ENCODE results near the gene GNG14. TPM values are rescaled to one million over a fixed set of nuclear protein-coding genes. Genes with fewer than 3 reads are reported as not detected.

GNG14 gene
- total and polyA plus RNA-seq, 2 of the 4 experiments (the other 2 are of a cell fraction): not detected

- Histone ChIP-seq H3K27ac (ENCODE audit: insufficient read depth, low read length) (no peak overlapping the region), H3K18ac (ENCODE audit: low read depth, low read length) (no peak overlapping the region), H3K9me1 (ENCODE audit: insufficient read depth, low read length) (0 out of 2 replicates have a peak, but pooled peaks cover 3% of the 10 kb centered on the region), H3K4me3 (ENCODE audit: insufficient read depth, low read depth, low read length) (no peak overlapping the region), H3K4ac (ENCODE audit: low read depth, low read length) (no peak overlapping the region), H3K36me3 (ENCODE audit: control insufficient read depth, insufficient read depth, low read length) (peaks cover 9% of the 10 kb centered on the region), H3K56ac (ENCODE audit: extremely low read depth, insufficient read depth, low read length) (no peak overlapping the region), H2BK20ac (ENCODE audit: low read depth, low read length) (no peak overlapping the region), H3K27me3 (ENCODE audit: control insufficient read depth, insufficient read depth, low read length) (no peaks in the 10 kb centered on the region), H3K79me1 (ENCODE audit: low read depth in 1 of 2, low read length in 2 of 2) (no peaks in the 10 kb centered on the region), H2BK120ac (ENCODE audit: low read depth, low read length) (no peak overlapping the region), H2BK15ac (ENCODE audit: low read depth, low read length) (no peak overlapping the region), H3K23ac (ENCODE audit: low read depth, low read length) (no peak overlapping the region), H2BK5ac (ENCODE audit: low read depth, low read length, poor library complexity, severe bottlenecking) (no peak overlapping the region), H3K4me1 (ENCODE audit: control insufficient read depth, insufficient read depth, low read length) (0 out of 2 replicates have a peak, but pooled peaks cover 2% of the 10 kb centered on the region), H2AK5ac (ENCODE audit: low read depth, low read length) (no peak overlapping the region), H4K20me1 (ENCODE audit: insufficient read depth, low read length) (no peaks in the 10 kb centered on the region), H2AFZ (replicated peaks; ENCODE audit: low read length, poor library complexity) (no peak overlapping the region), H4K91ac (ENCODE audit: insufficient read depth, low read depth, low read length) (no peak overlapping the region), H3K14ac (replicated peaks; ENCODE audit: low read depth, low read length) (no peak overlapping the region), H4K5ac (ENCODE audit: low read depth, low read length) (no peak overlapping the region), H4K8ac (ENCODE audit: low read depth in 2 of 2, low read length in 2 of 2) (no peak overlapping the region), H2AK9ac (replicated peaks; ENCODE audit: low read depth, low read length, poor library complexity) (no peak overlapping the region), H3K9me3 (ENCODE audit: control insufficient read depth, insufficient read depth, low read length) (no peaks in the 10 kb centered on the region), H3K4me2 (ENCODE audit: low read depth, low read length) (no peak overlapping the region), H3K9ac (ENCODE audit: low read depth, low read length) (no peak overlapping the region)
- no peak for TF ChIP-seq RCOR1 (IDR thresholded peaks at IDR 0.05; ENCODE audit: insufficient replicate concordance, low read length)
- no peak for TF ChIP-seq USF2 (IDR thresholded peaks at IDR 0.05; ENCODE audit: low read depth, low read length)
- TF ChIP-seq FOS (IDR thresholded peaks at IDR 0.05; ENCODE audit: low read depth, low read length): no peak
- no peak for TF ChIP-seq CEBPB (IDR thresholded peaks at IDR 0.05; ENCODE audit: low read depth, low read length)
- no peak for TF ChIP-seq MAZ (IDR thresholded peaks at IDR 0.05; ENCODE audit: borderline replicate concordance, low read depth, low read length)
- no peak for TF ChIP-seq RFX5 (IDR thresholded peaks at IDR 0.05; ENCODE audit: low read depth, low read length)
- TF ChIP-seq CHD1 (IDR thresholded peaks at IDR 0.05; ENCODE audit: low read depth, low read length): no peak
- TF ChIP-seq MXI1 (IDR thresholded peaks at IDR 0.05; ENCODE audit: borderline replicate concordance, low read depth, low read length): no peak
- TF ChIP-seq CTCF (conservative IDR thresholded peaks at IDR 0.05; ENCODE audit: low read depth, low read length): no peak
- no peak for TF ChIP-seq RAD21 (IDR thresholded peaks at IDR 0.05; ENCODE audit: low read length)
- TF ChIP-seq POLR2A (IDR thresholded peaks at IDR 0.05; ENCODE audit: low read depth, low read length): no peak
- TF ChIP-seq BHLHE40 (IDR thresholded peaks at IDR 0.05; ENCODE audit: low read depth, low read length): no peak
- no peak for TF ChIP-seq MAFK (IDR thresholded peaks at IDR 0.05; ENCODE audit: low read depth, low read length)
- TF ChIP-seq NFE2L2 (IDR thresholded peaks at IDR 0.05; ENCODE audit: low read depth, low read length): no peak
- TF ChIP-seq SMC3 (IDR thresholded peaks at IDR 0.05; ENCODE audit: low read depth, low read length): no peak
- TF ChIP-seq ELK1 (IDR thresholded peaks at IDR 0.05; ENCODE audit: borderline replicate concordance, low read depth, low read length): no peak
- dilution Hi-C loops (cut with HindIII; ENCODE audit: low sequenced_read_pairs, unreplicated experiment) (no loop called here), intact Hi-C loops (cut with micrococcal nuclease) (no loop called here), in situ Hi-C loops (cut with MboI; ENCODE audit: low sequenced_read_pairs) (no loop called here)
- ATAC-seq (ENCODE audit: low read depth) (no peak), DNase-seq (no peak)
- POLR2A ChIA-PET (ENCODE audit: unreplicated experiment): interaction anchor here (0.6 kb wide), 2 partner anchors 227 to 335 kb away, joined by 8 to 15 read pairs; no protein-coding TSS in a partner anchor
- 90% methylated on average over 4 of the region's 10 CpGs; no CpG with 5 or more reads in 1 of the 2 experiments for WGBS, 2 experiments (ENCODE audit: extremely low coverage in 2 of 2, insufficient read length in 1 of 2)
- CTCF ChIA-PET: no interaction called here
- BruUV-seq (replicated peaks): no TSS peak
These were observed 37.9 kb upstream of the GNG14 start for GRCh38 chr19:12649941-12650340.

Measured in IMR-90 (cell line).